Hepatocyte (in vitro differentiated cells): ENCODE data around the gene ROBO4.

Experiments used
- EZH2 ChIP-seq: fragments of 200-600 bp; sonication (generic); IDR thresholded peaks from 2 replicates; pipeline ENCODE4 v1.6.1; 2016; ENCODE audit warnings: antibody characterized with exemption, mild to moderate bottlenecking, borderline replicate concordance
- EZH2phosphoT487 ChIP-seq: fragments of 200-600 bp; sonication (generic); IDR thresholded peaks from one replicate; pipeline ENCODE4 v1.6.1; 2018; ENCODE audit warnings: antibody characterized with exemption, mild to moderate bottlenecking, low read depth, moderate library complexity; ENCODE audit not compliant: unreplicated experiment, severe bottlenecking
- TF ChIP-seq, protein P1 (sequence below): fragments of 200-600 bp; sonication (generic); IDR thresholded peaks from 2 replicates; pipeline ENCODE4 v1.5.1; 2016; ENCODE audit warnings: antibody characterized with exemption, mild to moderate bottlenecking; ENCODE audit not compliant: poor library complexity

DNA sequence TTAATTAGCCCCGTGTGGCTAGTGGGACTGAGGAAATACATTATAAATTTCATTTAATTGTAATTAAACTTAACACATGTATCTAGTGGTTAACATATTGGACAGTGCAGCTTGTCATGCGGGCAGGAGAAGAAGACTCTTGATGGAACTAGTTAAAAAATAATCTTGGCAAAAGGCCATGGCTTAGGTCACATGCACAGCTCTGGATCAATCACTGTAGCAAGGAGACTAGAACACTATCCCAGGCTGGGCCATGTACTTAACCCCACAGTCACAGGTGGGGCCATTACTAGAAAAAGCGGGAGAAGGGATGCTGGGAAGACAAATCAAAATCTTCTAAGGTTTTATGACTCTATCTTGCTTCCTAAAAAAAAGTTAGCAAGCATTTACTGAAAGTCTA, 46.9 kb upstream of the ROBO4 start:
- no peak for TF ChIP-seq EZH2
- TF ChIP-seq, protein P1, sequence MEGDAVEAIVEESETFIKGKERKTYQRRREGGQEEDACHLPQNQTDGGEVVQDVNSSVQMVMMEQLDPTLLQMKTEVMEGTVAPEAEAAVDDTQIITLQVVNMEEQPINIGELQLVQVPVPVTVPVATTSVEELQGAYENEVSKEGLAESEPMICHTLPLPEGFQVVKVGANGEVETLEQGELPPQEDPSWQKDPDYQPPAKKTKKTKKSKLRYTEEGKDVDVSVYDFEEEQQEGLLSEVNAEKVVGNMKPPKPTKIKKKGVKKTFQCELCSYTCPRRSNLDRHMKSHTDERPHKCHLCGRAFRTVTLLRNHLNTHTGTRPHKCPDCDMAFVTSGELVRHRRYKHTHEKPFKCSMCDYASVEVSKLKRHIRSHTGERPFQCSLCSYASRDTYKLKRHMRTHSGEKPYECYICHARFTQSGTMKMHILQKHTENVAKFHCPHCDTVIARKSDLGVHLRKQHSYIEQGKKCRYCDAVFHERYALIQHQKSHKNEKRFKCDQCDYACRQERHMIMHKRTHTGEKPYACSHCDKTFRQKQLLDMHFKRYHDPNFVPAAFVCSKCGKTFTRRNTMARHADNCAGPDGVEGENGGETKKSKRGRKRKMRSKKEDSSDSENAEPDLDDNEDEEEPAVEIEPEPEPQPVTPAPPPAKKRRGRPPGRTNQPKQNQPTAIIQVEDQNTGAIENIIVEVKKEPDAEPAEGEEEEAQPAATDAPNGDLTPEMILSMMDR: no peak
- no peak for TF ChIP-seq EZH2phosphoT487
